SH-SY5Y (cell line): ENCODE data around the gene COX5A.

Experiments
- GATA2 ChIP-seq: IDR thresholded peaks from 2 replicates; pipeline ENCODE4 v1.6.1; 2011; ENCODE audit warnings: mild to moderate bottlenecking, low read depth, low read length
- GATA3 ChIP-seq: IDR thresholded peaks from 2 replicates; pipeline ENCODE4 v1.6.1; 2011; ENCODE audit warnings: low read depth, mild to moderate bottlenecking, low read length, moderate library complexity

DNA sequence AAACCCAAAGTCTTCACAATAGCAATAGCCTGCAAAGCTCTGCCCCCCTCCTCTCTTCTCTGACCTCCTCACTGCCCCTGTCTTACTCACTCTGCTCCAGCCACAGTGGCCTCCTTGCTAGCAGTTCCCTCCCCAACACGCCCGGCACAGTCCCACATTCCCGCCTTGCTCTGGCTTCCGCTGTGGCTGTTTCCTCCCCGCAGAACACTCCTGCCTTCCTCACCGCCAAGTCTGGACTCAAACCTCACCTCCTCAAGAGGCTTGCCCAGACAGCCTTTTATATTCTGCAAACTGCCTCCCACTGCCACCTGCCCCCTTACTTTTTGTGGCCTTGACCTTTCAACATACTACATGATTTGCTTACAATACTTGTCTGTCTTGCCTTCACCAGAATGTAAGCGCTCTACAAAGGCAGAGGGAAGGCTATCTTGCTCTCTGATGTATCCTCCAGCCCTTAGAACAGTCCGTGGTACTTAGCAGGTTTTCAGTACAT is 48.4 kb downstream of the COX5A start:
- no peak for TF ChIP-seq GATA2
- no peak for TF ChIP-seq GATA3
